Sigmoid colon (tissue), 3 donors: ENCODE measurements around the gene TMEM30A.

Experiments used
- POLR2A ChIP-seq, 2 donors: fragments of 450-650 bp; IDR thresholded peaks; one replicate each; pipeline ENCODE4 v1.6.1; 2016; ENCODE audit warnings: antibody characterized with exemption in 2 of 2, mild to moderate bottlenecking in 2 of 2, moderate library complexity in 2 of 2
- TF ChIP-seq, protein P1 (sequence below), 4 experiments: fragments of 450-650 bp in 3 of 4; fragments of 200-600 bp in 1 of 4; IDR thresholded peaks; one replicate each; pipeline ENCODE4 v1.5.1; 2016 to 2019; ENCODE audit warnings: antibody characterized with exemption in 4 of 4, mild to moderate bottlenecking in 3 of 4, moderate library complexity in 2 of 4

DNA sequence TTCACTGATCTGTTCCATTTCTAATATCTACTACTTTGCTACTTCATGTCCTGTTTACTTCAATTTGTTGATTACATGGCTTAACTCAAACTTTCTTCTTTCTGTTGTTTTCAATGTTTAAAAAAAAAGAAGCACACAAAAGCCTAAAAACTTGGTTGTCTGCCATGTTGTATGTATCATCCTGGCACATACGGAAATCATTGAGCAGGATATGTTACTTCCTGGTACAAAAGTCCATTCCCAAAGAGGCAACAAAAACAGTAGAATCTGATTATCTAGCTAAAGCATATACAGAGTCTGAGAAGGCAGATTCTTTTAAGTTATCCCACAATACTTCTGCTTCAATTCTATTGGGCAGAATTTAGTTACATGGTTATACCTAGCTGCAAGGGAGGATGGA is 64.2 kb downstream of the TMEM30A start:
- no peak for TF ChIP-seq POLR2A (IDR thresholded peaks at IDR 0.05)
- TF ChIP-seq, protein P1, sequence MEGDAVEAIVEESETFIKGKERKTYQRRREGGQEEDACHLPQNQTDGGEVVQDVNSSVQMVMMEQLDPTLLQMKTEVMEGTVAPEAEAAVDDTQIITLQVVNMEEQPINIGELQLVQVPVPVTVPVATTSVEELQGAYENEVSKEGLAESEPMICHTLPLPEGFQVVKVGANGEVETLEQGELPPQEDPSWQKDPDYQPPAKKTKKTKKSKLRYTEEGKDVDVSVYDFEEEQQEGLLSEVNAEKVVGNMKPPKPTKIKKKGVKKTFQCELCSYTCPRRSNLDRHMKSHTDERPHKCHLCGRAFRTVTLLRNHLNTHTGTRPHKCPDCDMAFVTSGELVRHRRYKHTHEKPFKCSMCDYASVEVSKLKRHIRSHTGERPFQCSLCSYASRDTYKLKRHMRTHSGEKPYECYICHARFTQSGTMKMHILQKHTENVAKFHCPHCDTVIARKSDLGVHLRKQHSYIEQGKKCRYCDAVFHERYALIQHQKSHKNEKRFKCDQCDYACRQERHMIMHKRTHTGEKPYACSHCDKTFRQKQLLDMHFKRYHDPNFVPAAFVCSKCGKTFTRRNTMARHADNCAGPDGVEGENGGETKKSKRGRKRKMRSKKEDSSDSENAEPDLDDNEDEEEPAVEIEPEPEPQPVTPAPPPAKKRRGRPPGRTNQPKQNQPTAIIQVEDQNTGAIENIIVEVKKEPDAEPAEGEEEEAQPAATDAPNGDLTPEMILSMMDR (IDR thresholded peaks at IDR 0.05), result no peak
